ENCODE results near the gene TRMT112. TPM values are rescaled to one million over a fixed set of nuclear protein-coding genes. Genes with fewer than 3 reads are reported as not detected.

Gene TRMT112
- total RNA-seq, 1 experiment from 2014 or later = 328 TPM

- ChIA-PET CTCF (interaction anchor here (0.9 to 5.8 kb wide), 16 partner anchors 10 to 546 kb away, joined by 3 to 80 read pairs (median 5); partner anchors contain the start of genes BAD, FERMT3, FKBP2 and GPR137), RAD21 (ENCODE audit: low non-redundant PET in 1 of 2, low total read pairs in 2 of 2, uncharacterized antibody in 2 of 2, unreplicated experiment in 2 of 2) (interaction anchor here (1.0 to 1.3 kb wide), 2 partner anchors 95 to 96 kb away, joined by 4 to 5 read pairs; no protein-coding TSS in a partner anchor), POLR2A (interaction anchor here (1.0 to 2.5 kb wide), 7 partner anchors 13 to 59 kb away, joined by 3 to 9 read pairs (median 4); partner anchors contain the start of genes FKBP2, PRDX5 and TRMT112)
- Histone ChIP-seq H3K27ac (ENCODE audit: low read depth, low read length) (peak within 1 kb of the TSS; percentile 2; the same call in 1 of the 2 replicates), H3K27me3 (ENCODE audit: insufficient read depth, low read length) (no peaks in the 10 kb centered on the region), H3K79me2 (ENCODE audit: insufficient read depth, low read length) (no peaks in the 10 kb centered on the region), H3K4me3 (replicated peaks in 1 of 2; ENCODE audit: low read depth in 1 of 2, low read length in 2 of 2) (peak within 1 kb of the TSS; percentile 41 to 54), H3K9me3 (ENCODE audit: control insufficient read depth in 1 of 2, insufficient read depth in 1 of 2, low read depth in 1 of 2, low read length in 2 of 2) (no peaks in the 10 kb centered on the region), H3K4me2 (ENCODE audit: low read length) (peak within 1 kb of the TSS; percentile 86), H2AFZ (ENCODE audit: low read depth, low read length, poor library complexity, severe bottlenecking) (peak within 1 kb of the TSS; percentile 86), H3K9me2 (ENCODE audit: insufficient read depth) (no peaks in the 10 kb centered on the region), H3K36me3 (ENCODE audit: control insufficient read depth in 1 of 2, insufficient read depth in 2 of 2, low read length in 2 of 2) (no peaks in the 10 kb centered on the region), H4K20me1 (ENCODE audit: insufficient read depth) (no peaks in the 10 kb centered on the region), H3K4me1 (ENCODE audit: control insufficient read depth in 1 of 2, insufficient read depth in 2 of 2, low read length in 2 of 2) (peaks cover 6 to 45% of the 10 kb centered on the region in 2 experiments; a peak in 3 of 4 replicates), H3K9ac (ENCODE audit: low read length) (peak within 1 kb of the TSS; percentile 66)
- intact Hi-C loops (cut with micrococcal nuclease) = loop anchor here (5.0 kb wide), 1 partner anchor 113 kb away; the partner anchor contains the start of gene STIP1
- ATAC-seq (no peak), DNase-seq (ENCODE audit: low read depth, low spot score) (no peak)
- TF ChIP-seq ZBTB33 (IDR thresholded peaks at IDR 0.05; ENCODE audit: extremely low read depth, insufficient replicate concordance, low read length) (no peak), CEBPB (IDR thresholded peaks at IDR 0.05; ENCODE audit: low read depth) (no peak), CBX3 (IDR thresholded peaks at IDR 0.05; ENCODE audit: low read depth) (no peak), TCF7L2 (IDR thresholded peaks at IDR 0.05; ENCODE audit: borderline replicate concordance, extremely low read depth, insufficient read depth, insufficient read length) (no peak), MAX (IDR thresholded peaks at IDR 0.05) (no peak), YY1 (IDR thresholded peaks at IDR 0.05; ENCODE audit: extremely low read depth, insufficient replicate concordance, low read depth, low read length) (no peak), ELF1 (IDR thresholded peaks at IDR 0.05; ENCODE audit: borderline replicate concordance, low read depth) (no peak), ZNF274 (IDR thresholded peaks at IDR 0.05; ENCODE audit: low read depth, low read length) (no peak)
- BruUV-seq (replicated peaks) = no TSS peak
These were observed 17.3 kb downstream of the TRMT112 start, which contains the start of gene CATSPERZ for GRCh38 chr11:64299847-64300648. CATSPERZ (plus strand) TSS chr11:64300358; CDS start chr11:64300411, 53 bp downstream.

All from HCT116 (cell line).